Tibial nerve (tissue), 4 donors: ENCODE results near the gene ZBTB32.
A peak's percentile ranks its signal among the peaks of the same experiment; 100 is the strongest.

Experiments used
- EP300 ChIP-seq, 2 donors: sonication (generic); formaldehyde crosslinking; IDR thresholded peaks; one replicate each; pipeline ENCODE4 v1.6.1; 2017; ENCODE audit warnings: antibody characterized with exemption in 2 of 2, mild to moderate bottlenecking in 1 of 2
- POLR2A ChIP-seq, 2 donors: fragments of 450-650 bp; IDR thresholded peaks; one replicate each; pipeline ENCODE4 v1.6.1; 2017; ENCODE audit warnings: antibody characterized with exemption in 2 of 2, mild to moderate bottlenecking in 2 of 2, moderate library complexity in 2 of 2
- TF ChIP-seq, protein P1 (sequence below), 5 experiments: fragments of 200-600 bp in 3 of 5; fragments of 450-650 bp in 2 of 5; sonication (generic) in 3 of 5; IDR thresholded peaks; one replicate each; pipeline ENCODE4 v1.5.1; 2016 to 2019; ENCODE audit warnings: antibody characterized with exemption in 5 of 5, mild to moderate bottlenecking in 3 of 5, moderate library complexity in 2 of 5

DNA sequence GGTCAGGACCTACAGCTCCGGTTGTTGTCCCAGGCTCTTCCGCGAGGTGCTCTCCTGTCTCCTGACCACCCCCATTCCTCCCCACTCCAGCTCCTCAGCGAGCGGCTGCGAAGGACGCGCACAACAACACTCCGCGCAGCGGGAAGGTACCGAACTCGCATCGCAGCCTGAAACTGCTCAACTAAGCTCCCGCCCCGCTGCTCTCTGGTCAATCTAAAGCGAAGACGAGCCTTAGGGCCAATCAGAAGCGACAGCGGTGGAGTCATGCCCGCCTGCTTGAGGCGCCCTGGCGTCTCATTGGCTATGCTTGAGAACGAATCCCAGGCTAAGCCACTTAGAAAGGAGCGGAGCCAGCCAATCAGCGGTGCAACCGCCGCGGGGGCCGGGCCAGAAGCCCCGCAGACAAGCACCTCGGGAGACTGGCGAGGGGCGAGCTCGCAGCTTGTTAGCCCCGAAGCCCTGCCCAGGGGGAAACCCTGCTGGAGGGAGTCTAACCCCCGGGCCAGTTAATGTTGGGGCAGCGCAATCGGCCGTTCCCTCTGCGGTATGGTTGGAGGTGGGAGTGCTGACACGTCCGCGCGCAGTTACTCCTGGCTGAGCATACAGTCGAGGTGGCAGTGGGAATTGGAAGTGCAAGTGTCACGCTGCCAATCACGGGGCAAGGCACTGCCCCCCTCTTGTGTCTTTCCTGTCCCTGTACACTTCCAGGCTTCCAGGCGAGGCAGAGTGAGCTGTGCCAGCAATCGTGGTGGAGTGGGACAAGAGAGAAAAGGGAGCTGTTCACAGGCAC lies 1.9 kb upstream of the ZBTB32 start:
- TF ChIP-seq, protein P1, sequence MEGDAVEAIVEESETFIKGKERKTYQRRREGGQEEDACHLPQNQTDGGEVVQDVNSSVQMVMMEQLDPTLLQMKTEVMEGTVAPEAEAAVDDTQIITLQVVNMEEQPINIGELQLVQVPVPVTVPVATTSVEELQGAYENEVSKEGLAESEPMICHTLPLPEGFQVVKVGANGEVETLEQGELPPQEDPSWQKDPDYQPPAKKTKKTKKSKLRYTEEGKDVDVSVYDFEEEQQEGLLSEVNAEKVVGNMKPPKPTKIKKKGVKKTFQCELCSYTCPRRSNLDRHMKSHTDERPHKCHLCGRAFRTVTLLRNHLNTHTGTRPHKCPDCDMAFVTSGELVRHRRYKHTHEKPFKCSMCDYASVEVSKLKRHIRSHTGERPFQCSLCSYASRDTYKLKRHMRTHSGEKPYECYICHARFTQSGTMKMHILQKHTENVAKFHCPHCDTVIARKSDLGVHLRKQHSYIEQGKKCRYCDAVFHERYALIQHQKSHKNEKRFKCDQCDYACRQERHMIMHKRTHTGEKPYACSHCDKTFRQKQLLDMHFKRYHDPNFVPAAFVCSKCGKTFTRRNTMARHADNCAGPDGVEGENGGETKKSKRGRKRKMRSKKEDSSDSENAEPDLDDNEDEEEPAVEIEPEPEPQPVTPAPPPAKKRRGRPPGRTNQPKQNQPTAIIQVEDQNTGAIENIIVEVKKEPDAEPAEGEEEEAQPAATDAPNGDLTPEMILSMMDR (IDR thresholded peaks at IDR 0.05): peak in 2 of 5 experiments; percentile 7 to 16
- peak in 1 of 2 donors; percentile 25 for TF ChIP-seq POLR2A (IDR thresholded peaks at IDR 0.05)
- peak; percentile 15 to 62 for TF ChIP-seq EP300 (IDR thresholded peaks at IDR 0.05)
